GM06990 (cell line): ENCODE data around the gene PRR20G.

Experiments used
- DNase-seq: peaks from one replicate; pipeline ENCODE4 v3.0.0-alpha.2; 2011; ENCODE audit not compliant: insufficient read length; ENCODE audit errors: extremely low read depth
- H3K27me3 ChIP-seq: replicated peaks from 2 replicates; pipeline ENCODE4 v1.6.0; 2011; ENCODE audit warnings: low read length; ENCODE audit not compliant: control insufficient read depth, insufficient read depth
- H3K36me3 ChIP-seq: 2 replicates; pipeline ENCODE4 v1.5.1; 2011; ENCODE audit warnings: low read length; ENCODE audit not compliant: control insufficient read depth, insufficient read depth
- H3K4me3 ChIP-seq: replicated peaks from 2 replicates; pipeline ENCODE4 v1.5.1; 2011; ENCODE audit warnings: low read depth, mild to moderate bottlenecking, control low read depth, low read length
- TF ChIP-seq, protein P1 (sequence below): IDR thresholded peaks from 2 replicates; pipeline ENCODE4 v1.5.1; 2011; ENCODE audit warnings: low read length, control low read depth, mild to moderate bottlenecking, inconsistent platforms; ENCODE audit not compliant: insufficient read depth, poor library complexity, severe bottlenecking

The PRR20G gene

DNA sequence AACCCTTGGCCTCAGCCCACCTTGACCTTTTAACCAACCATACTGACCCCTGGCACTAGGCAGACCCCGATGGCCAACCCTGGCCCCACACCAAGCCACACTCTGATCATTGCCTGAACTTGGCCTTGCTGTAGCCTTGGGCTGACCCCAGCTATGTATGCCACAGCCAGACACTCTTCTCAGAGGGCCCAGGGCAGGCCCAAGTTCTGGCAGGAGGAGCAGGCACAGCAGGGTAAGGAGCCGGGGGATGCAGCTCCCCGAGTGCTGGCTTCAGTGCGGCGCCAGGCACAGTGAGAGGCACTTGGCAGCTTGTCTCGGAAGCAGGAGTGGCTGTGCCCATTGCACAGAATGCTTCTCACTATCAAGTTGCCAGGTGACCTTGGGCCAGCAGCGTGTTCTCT lies 22.3 kb downstream of the PRR20G start:
- H3K27me3 ChIP-seq: no peaks in the 10 kb centered on the region; the same call in 1 of the 2 replicates
- no peak overlapping the region for H3K4me3 ChIP-seq
- TF ChIP-seq, protein P1, sequence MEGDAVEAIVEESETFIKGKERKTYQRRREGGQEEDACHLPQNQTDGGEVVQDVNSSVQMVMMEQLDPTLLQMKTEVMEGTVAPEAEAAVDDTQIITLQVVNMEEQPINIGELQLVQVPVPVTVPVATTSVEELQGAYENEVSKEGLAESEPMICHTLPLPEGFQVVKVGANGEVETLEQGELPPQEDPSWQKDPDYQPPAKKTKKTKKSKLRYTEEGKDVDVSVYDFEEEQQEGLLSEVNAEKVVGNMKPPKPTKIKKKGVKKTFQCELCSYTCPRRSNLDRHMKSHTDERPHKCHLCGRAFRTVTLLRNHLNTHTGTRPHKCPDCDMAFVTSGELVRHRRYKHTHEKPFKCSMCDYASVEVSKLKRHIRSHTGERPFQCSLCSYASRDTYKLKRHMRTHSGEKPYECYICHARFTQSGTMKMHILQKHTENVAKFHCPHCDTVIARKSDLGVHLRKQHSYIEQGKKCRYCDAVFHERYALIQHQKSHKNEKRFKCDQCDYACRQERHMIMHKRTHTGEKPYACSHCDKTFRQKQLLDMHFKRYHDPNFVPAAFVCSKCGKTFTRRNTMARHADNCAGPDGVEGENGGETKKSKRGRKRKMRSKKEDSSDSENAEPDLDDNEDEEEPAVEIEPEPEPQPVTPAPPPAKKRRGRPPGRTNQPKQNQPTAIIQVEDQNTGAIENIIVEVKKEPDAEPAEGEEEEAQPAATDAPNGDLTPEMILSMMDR: no peak
- no peaks in the 10 kb centered on the region for H3K36me3 ChIP-seq
- DNase-seq: no peak

DNA sequence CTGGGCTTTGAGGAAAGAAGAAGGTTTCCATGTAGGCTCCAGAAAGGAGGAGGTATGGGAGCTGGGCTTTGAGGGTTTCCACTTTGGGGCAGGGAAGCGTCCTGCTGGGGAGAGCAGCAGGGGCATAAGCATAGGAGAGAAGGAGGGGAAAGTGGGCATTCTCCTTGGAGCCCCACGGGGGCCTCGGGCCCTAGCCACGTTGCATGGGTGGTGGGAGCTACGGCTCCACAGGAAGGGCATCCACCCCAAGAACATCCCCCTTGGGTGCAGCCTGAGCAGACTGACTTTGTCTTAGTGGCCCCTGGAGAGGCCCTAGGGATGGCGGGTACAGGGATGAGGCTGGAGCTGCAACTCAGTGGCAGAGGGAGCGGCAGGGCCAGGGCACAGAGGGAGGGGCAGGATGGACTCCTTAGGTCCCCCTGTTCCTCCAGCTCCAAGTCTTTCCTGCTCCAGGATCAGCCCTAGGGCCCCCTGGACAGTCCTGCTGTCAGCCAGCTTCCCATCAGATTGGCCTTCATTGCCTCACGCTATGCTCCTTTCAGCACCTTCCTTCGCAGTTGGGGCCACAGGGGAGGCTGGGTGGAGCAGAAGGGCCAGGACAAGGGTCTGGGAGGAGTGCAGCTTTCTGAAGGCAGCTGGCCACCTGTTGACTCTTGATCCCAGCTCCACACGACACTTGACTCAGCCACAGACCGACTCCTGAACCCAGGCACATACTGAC lies 22.9 kb downstream of the PRR20G start:
- H3K27me3 ChIP-seq: no peaks in the 10 kb centered on the region; the same call in 1 of the 2 replicates
- H3K36me3 ChIP-seq: no peaks in the 10 kb centered on the region
- H3K4me3 ChIP-seq: no peak overlapping the region
- TF ChIP-seq, protein P1: no peak
- no peak for DNase-seq

GRCh38 chr3:127264292-127264691 lies 23.6 kb downstream of the PRR20G start:
- DNase-seq: no peak
- Histone ChIP-seq H3K27me3 (no peaks in the 10 kb centered on the region; the same call in 1 of the 2 replicates), H3K4me3 (no peak overlapping the region), H3K36me3 (no peaks in the 10 kb centered on the region)
- TF ChIP-seq, protein P1: no peak

- Histone ChIP-seq H3K27me3 (no peaks in the 10 kb centered on the region; the same call in 1 of the 2 replicates), H3K36me3 (no peaks in the 10 kb centered on the region), H3K4me3 (no peak overlapping the region)
- no peak for DNase-seq
- TF ChIP-seq, protein P1: no peak
Measured at GRCh38 chr3:127263586-127264231, 24.1 kb downstream of the PRR20G start.

DNA sequence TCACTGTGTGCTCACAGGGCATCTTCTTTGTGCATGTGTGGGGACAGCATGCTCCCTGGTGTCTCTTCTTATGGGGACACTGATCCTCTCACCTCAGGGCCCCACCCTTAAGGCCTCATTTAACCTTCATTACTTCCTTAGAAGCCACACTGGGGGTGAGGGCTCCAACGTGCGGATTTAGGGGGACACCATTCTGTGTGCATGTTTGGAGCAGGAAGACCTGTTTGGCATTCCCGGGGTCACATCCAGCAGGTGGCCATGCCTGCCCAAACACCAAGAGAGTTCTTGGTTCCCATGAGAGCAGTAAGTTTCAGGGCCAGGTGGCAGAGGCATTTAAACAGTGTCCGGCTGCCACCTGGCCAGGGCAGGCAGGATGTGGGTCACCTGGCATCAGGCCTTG lies 24.8 kb downstream of the PRR20G start:
- H3K36me3 ChIP-seq: no peaks in the 10 kb centered on the region
- no peaks in the 10 kb centered on the region; the same call in 1 of the 2 replicates for H3K27me3 ChIP-seq
- no peak overlapping the region for H3K4me3 ChIP-seq
- TF ChIP-seq, protein P1: no peak
- DNase-seq: no peak
